ENCODE measurements around the gene MUC4. TPM values are rescaled to one million over a fixed set of nuclear protein-coding genes. Genes with fewer than 3 reads are reported as not detected.
"Not testable (repeated sequence)": the region's sequence is repeated elsewhere in the genome, so short reads cannot be mapped to it uniquely, and the experiment has no call there.

Gene MUC4
- total and polyA plus RNA-seq, 2 of the 4 experiments (the other 2 are of a cell fraction), result not detected

- WGBS, 2 experiments (ENCODE audit: extremely low coverage in 2 of 2, insufficient read length in 1 of 2), result 82% methylated on average over 3 of the region's 16 CpGs; no CpG with 5 or more reads in 1 of the 2 experiments
- in situ Hi-C loops (cut with MboI; ENCODE audit: low sequenced_read_pairs); H2BK120ac ChIP-seq (ENCODE audit: low read depth, low read length); H2AK5ac ChIP-seq (ENCODE audit: low read depth, low read length); H3K56ac ChIP-seq (ENCODE audit: extremely low read depth, insufficient read depth, low read length); H4K5ac ChIP-seq (ENCODE audit: low read depth, low read length); H3K9ac ChIP-seq (ENCODE audit: low read depth, low read length); H3K23ac ChIP-seq (ENCODE audit: low read depth, low read length); H3K36me3 ChIP-seq (ENCODE audit: control insufficient read depth, insufficient read depth, low read length); H4K8ac ChIP-seq (ENCODE audit: low read depth in 2 of 2, low read length in 2 of 2); H3K9me1 ChIP-seq (ENCODE audit: insufficient read depth, low read length); H3K4me2 ChIP-seq (ENCODE audit: low read depth, low read length); ATAC-seq (ENCODE audit: low read depth); H3K18ac ChIP-seq (ENCODE audit: low read depth, low read length); H2AK9ac ChIP-seq (replicated peaks; ENCODE audit: low read depth, low read length, poor library complexity); H3K4me1 ChIP-seq (ENCODE audit: control insufficient read depth, insufficient read depth, low read length); DNase-seq; POLR2A ChIA-PET (ENCODE audit: unreplicated experiment); dilution Hi-C loops (cut with HindIII; ENCODE audit: low sequenced_read_pairs, unreplicated experiment); BruUV-seq (replicated peaks); H2BK20ac ChIP-seq (ENCODE audit: low read depth, low read length); H2BK5ac ChIP-seq (ENCODE audit: low read depth, low read length, poor library complexity, severe bottlenecking); H4K20me1 ChIP-seq (ENCODE audit: insufficient read depth, low read length); H2BK15ac ChIP-seq (ENCODE audit: low read depth, low read length); H3K27ac ChIP-seq (ENCODE audit: insufficient read depth, low read length); H3K14ac ChIP-seq (replicated peaks; ENCODE audit: low read depth, low read length); H2AFZ ChIP-seq (replicated peaks; ENCODE audit: low read length, poor library complexity); CTCF ChIA-PET; H3K4ac ChIP-seq (ENCODE audit: low read depth, low read length); H3K79me1 ChIP-seq (ENCODE audit: low read depth in 1 of 2, low read length in 2 of 2); H3K9me3 ChIP-seq (ENCODE audit: control insufficient read depth, insufficient read depth, low read length); H3K4me3 ChIP-seq (ENCODE audit: insufficient read depth, low read depth, low read length); H4K91ac ChIP-seq (ENCODE audit: insufficient read depth, low read depth, low read length): not testable (repeated sequence)
- H3K27me3 ChIP-seq (ENCODE audit: control insufficient read depth, insufficient read depth, low read length), result peaks cover 20% of the 10 kb centered on the region
- intact Hi-C loops (cut with micrococcal nuclease), result loop anchor here (2.0 kb wide), 1 partner anchor 106 kb away; no protein-coding TSS in a partner anchor
Measured at GRCh38 chr3:195720831-195721506, 90.8 kb downstream of the MUC4 start, which contains the start of gene MUC20. TSS of gene MUC20 (plus strand) at chr3:195720978. CDS start at chr3:195721008, 30 bp downstream.

DNA sequence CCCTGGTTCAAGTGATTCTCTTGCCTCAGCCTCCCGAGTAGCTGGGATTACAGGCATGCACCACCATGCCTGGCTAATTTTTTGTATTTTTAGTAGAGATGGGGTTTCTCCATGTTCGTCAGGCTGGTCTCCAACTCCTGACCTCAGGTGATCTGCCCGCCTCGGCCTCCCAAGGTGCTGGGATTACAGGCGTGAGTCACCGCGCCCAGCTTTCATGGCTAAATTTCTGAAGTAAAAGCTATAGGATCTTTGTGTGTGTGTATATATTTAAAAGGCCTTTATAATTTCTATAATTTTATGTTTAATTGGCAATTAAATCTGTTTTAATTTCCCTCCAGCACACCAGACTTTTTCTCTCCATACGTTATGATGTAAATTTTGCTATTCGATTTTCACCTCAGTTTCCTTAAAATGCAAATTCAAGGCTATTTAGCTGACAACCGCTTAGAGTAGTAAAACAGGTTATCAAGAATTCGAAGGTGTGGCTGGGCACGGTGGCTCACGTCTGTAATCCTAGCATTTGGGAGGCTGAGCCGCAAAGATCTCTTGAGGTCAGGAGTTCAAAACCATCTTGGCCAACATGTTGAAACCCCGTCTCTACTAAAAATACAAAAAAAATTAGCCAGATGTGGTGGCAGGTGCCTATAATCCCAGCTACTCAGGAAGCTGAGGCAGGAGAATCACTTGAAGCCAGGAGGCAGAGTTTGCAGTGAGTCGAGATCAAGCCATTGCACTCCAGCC, 92.0 kb downstream of the MUC4 start:
- H2BK5ac ChIP-seq (ENCODE audit: low read depth, low read length, poor library complexity, severe bottlenecking); H3K9ac ChIP-seq (ENCODE audit: low read depth, low read length); H3K23ac ChIP-seq (ENCODE audit: low read depth, low read length); H2BK15ac ChIP-seq (ENCODE audit: low read depth, low read length); H2AK5ac ChIP-seq (ENCODE audit: low read depth, low read length); ATAC-seq (ENCODE audit: low read depth); H4K5ac ChIP-seq (ENCODE audit: low read depth, low read length); in situ Hi-C loops (cut with MboI; ENCODE audit: low sequenced_read_pairs); H3K56ac ChIP-seq (ENCODE audit: extremely low read depth, insufficient read depth, low read length); H3K18ac ChIP-seq (ENCODE audit: low read depth, low read length); H3K9me3 ChIP-seq (ENCODE audit: control insufficient read depth, insufficient read depth, low read length); BruUV-seq (replicated peaks); H3K4me1 ChIP-seq (ENCODE audit: control insufficient read depth, insufficient read depth, low read length); H3K14ac ChIP-seq (replicated peaks; ENCODE audit: low read depth, low read length); H3K4me2 ChIP-seq (ENCODE audit: low read depth, low read length); H4K8ac ChIP-seq (ENCODE audit: low read depth in 2 of 2, low read length in 2 of 2); H4K20me1 ChIP-seq (ENCODE audit: insufficient read depth, low read length); H4K91ac ChIP-seq (ENCODE audit: insufficient read depth, low read depth, low read length); H3K4me3 ChIP-seq (ENCODE audit: insufficient read depth, low read depth, low read length); H3K9me1 ChIP-seq (ENCODE audit: insufficient read depth, low read length); H3K27ac ChIP-seq (ENCODE audit: insufficient read depth, low read length); H2AK9ac ChIP-seq (replicated peaks; ENCODE audit: low read depth, low read length, poor library complexity); dilution Hi-C loops (cut with HindIII; ENCODE audit: low sequenced_read_pairs, unreplicated experiment); H2BK20ac ChIP-seq (ENCODE audit: low read depth, low read length); H3K36me3 ChIP-seq (ENCODE audit: control insufficient read depth, insufficient read depth, low read length); H2BK120ac ChIP-seq (ENCODE audit: low read depth, low read length); H3K4ac ChIP-seq (ENCODE audit: low read depth, low read length); H2AFZ ChIP-seq (replicated peaks; ENCODE audit: low read length, poor library complexity); DNase-seq; CTCF ChIA-PET; H3K79me1 ChIP-seq (ENCODE audit: low read depth in 1 of 2, low read length in 2 of 2): not testable (repeated sequence)
- H3K27me3 ChIP-seq (ENCODE audit: control insufficient read depth, insufficient read depth, low read length), result peaks cover 20% of the 10 kb centered on the region
- 79% methylated on average over 6 of the region's 16 CpGs; no CpG with 5 or more reads in 1 of the 2 experiments for WGBS, 2 experiments (ENCODE audit: extremely low coverage in 2 of 2, insufficient read length in 1 of 2)
- intact Hi-C loops (cut with micrococcal nuclease), result loop anchor here (2.0 kb wide), 1 partner anchor 105 kb away; no protein-coding TSS in a partner anchor
- POLR2A ChIA-PET (ENCODE audit: unreplicated experiment), result interaction anchor here (0.6 kb wide), 1 partner anchor 13 kb away, joined by 3 read pairs; no protein-coding TSS in a partner anchor

All from IMR-90 (cell line).